ENCODE data around the gene HSH2D.

HSH2D gene

DNA sequence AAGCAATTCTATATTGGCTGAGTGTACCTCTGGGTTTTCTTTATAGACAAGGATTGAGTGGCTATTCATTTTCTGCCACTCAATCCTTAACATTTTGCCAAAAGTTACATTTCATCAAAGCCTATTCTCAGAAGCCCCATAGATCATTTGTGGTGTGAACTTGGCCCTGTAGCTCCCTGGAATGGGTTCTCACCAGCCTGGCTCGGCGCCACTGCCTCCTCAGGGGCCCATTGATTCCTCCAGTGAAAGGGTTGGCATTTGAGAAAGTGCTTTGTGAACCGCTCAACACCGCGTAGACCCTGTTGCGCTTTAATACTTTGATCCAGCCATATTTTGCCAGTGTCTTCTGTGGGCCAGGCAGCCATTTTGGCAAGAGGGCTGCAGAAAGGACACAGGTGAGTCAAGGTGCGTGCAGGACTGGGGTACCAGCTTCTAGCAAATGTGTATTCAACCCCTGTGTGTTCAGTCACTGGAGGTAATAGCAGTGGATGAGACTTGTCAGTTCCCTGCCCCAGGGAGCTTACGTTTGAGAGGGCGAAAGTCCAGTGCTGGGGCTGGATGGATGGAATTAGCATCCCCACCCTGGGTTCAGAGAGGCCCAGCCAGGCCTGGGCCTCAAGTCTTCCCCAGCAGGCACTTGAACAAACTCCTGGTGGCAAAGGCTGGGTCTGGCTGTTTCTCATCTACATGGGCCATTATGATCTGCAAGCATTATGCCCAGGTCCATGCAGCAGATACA, 28.0 kb upstream of the HSH2D start:
- no peak for TF ChIP-seq GATA3 (IDR thresholded peaks at IDR 0.05; ENCODE audit: low read depth, low read length)
- no peak for TF ChIP-seq GATA2 (IDR thresholded peaks at IDR 0.05; ENCODE audit: low read depth, low read length)

GRCh38 chr19:16116067-16116466, 27.4 kb upstream of the HSH2D start:
- TF ChIP-seq GATA2 (IDR thresholded peaks at IDR 0.05; ENCODE audit: low read depth, low read length) (no peak), GATA3 (IDR thresholded peaks at IDR 0.05; ENCODE audit: low read depth, low read length) (no peak)

DNA sequence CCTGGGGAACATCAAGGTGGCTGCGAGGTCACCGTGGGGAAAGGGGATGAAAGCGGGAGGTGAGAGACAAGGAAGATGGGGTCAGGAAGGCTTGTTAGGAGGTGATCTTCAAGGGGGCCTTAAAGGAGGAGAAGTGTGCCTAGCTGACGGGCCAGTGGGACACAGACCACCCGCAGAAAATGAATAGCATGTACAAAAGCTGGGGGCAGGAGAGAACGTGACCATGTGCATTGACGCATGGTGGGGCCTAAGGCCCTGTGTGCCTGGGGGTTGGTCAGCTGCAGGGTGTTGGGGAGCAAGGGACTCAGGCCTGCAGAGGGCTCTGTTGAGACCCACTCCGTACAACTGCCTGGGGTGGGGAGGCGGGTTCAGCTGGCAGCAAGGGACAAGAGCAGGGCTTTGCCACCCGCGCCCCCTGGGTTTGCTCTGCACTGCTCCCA, 25.9 kb upstream of the HSH2D start:
- no peak for TF ChIP-seq GATA2 (IDR thresholded peaks at IDR 0.05; ENCODE audit: low read depth, low read length)
- no peak for TF ChIP-seq GATA3 (IDR thresholded peaks at IDR 0.05; ENCODE audit: low read depth, low read length)

GRCh38 chr19:16118489-16119033, 24.9 kb upstream of the HSH2D start:
- TF ChIP-seq GATA2 (IDR thresholded peaks at IDR 0.05; ENCODE audit: low read depth, low read length) (no peak), GATA3 (IDR thresholded peaks at IDR 0.05; ENCODE audit: low read depth, low read length) (no peak)

GRCh38 chr19:16121141-16121540, 22.3 kb upstream of the HSH2D start:
- TF ChIP-seq GATA2 (IDR thresholded peaks at IDR 0.05; ENCODE audit: low read depth, low read length): no peak
- TF ChIP-seq GATA3 (IDR thresholded peaks at IDR 0.05; ENCODE audit: low read depth, low read length): no peak

- TF ChIP-seq GATA3 (IDR thresholded peaks at IDR 0.05; ENCODE audit: low read depth, low read length) (no peak), GATA2 (IDR thresholded peaks at IDR 0.05; ENCODE audit: low read depth, low read length) (no peak)
Observed at GRCh38 chr19:16121967-16122366, 21.5 kb upstream of the HSH2D start.

DNA sequence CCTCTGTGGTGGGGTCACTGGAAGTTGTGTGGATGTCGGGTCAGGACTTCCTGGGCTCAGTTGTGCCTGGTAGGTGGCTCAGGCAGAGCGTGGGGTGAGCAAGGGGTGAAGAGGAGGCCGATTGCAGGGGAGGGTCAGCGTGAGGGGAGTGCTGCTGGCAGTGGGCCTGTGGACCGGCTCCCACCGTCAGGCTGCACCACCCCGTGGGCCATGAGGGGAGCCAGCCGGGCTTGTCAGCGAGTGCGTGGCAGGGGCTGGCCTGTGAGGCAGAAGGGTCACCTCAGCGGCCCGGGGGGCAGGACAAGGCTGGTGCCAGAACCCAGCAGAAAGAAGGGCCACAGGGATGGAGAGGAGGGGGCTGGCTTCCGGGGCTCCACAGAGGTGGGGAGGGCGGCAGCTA, 18.5 kb upstream of the HSH2D start:
- TF ChIP-seq GATA2 (IDR thresholded peaks at IDR 0.05; ENCODE audit: low read depth, low read length) (no peak), GATA3 (IDR thresholded peaks at IDR 0.05; ENCODE audit: low read depth, low read length) (no peak)

- no peak for TF ChIP-seq GATA3 (IDR thresholded peaks at IDR 0.05; ENCODE audit: low read depth, low read length)
- TF ChIP-seq GATA2 (IDR thresholded peaks at IDR 0.05; ENCODE audit: low read depth, low read length): no peak
Observed at GRCh38 chr19:16125737-16126495, 17.6 kb upstream of the HSH2D start.

DNA sequence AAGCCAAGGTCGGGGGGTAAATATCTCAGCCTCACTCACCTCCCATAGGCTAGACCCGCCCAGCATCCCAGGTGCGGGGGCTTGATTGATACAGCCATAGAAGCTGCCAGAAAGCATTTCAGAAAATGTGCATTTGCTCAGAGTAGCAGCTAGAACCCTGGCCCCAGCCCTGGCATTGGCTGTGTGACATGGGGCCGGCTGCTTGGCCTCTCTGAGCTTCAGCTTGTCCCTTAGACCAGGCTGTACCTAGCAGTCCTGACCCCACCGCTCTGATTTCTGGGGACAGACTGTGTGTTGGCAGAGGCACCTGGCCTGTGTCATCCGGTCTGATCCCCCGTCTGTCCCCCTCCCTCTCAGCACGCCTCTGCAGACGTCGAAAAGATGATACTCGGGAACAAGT, 16.4 kb upstream of the HSH2D start:
- no peak for TF ChIP-seq GATA3 (IDR thresholded peaks at IDR 0.05; ENCODE audit: low read depth, low read length)

DNA sequence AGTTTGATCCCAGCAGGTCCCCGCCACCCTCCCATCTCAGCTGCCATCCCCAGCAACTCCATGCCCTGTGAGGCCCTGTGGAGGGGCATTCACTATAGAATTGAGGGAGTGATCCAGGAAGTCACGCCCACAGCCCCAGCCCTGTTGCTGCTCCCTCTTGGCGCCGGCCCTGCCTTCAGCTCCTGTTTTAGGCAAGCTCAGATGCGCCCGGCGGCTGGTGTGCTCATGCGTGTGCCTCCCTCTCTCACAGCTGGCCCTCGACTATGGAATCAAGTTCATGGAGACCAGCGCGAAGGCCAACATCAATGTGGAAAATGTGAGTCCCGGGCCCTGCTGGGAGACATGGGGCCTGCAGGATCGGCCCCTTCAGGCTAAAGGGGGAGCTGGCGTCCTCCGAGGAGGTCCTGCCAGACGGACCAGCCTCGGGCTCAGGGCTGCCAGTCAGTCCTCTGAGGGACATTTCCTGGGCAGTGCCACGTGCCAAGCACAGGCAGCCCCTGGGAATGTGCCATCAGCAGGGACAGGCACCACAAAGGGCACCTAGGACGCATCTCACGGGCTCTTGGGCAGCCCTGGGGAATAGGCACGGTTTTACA, 15.6 kb upstream of the HSH2D start:
- TF ChIP-seq GATA3 (IDR thresholded peaks at IDR 0.05; ENCODE audit: low read depth, low read length): no peak
- no peak for TF ChIP-seq GATA2 (IDR thresholded peaks at IDR 0.05; ENCODE audit: low read depth, low read length)

GRCh38 chr19:16131648-16132047, 11.8 kb upstream of the HSH2D start:
- no peak for TF ChIP-seq GATA2 (IDR thresholded peaks at IDR 0.05; ENCODE audit: low read depth, low read length)
- TF ChIP-seq GATA3 (IDR thresholded peaks at IDR 0.05; ENCODE audit: low read depth, low read length): no peak

DNA sequence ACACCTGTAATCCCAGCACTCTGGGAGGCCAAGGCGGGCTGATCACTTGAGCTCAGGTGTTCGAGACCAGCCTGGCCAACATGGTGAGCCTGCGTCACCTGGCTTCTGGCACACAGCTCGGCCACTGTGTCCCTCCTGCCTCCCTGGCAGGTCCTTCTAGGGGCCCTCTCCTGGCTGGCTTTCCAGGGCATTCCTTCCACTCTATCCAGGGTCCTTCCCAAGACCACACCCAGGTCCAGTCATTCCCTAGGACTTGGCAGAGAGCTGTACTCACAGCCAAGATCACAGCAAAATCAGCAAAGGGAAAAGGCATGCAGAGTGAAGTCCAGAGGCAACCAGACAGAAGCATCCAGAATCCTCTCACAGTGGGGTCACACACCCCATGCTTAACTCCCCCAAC, 9.7 kb upstream of the HSH2D start:
- TF ChIP-seq GATA2 (IDR thresholded peaks at IDR 0.05; ENCODE audit: low read depth, low read length): no peak
- no peak for TF ChIP-seq GATA3 (IDR thresholded peaks at IDR 0.05; ENCODE audit: low read depth, low read length)

- TF ChIP-seq GATA2 (IDR thresholded peaks at IDR 0.05; ENCODE audit: low read depth, low read length): no peak
- no peak for TF ChIP-seq GATA3 (IDR thresholded peaks at IDR 0.05; ENCODE audit: low read depth, low read length)
Observed at GRCh38 chr19:16134510-16134909, 9.0 kb upstream of the HSH2D start.

- TF ChIP-seq GATA3 (IDR thresholded peaks at IDR 0.05; ENCODE audit: low read depth, low read length): no peak
- TF ChIP-seq GATA2 (IDR thresholded peaks at IDR 0.05; ENCODE audit: low read depth, low read length): no peak
Observed at GRCh38 chr19:16135430-16136127, 7.9 kb upstream of the HSH2D start.

All from SH-SY5Y (cell line).